Naive B cell (primary cell): ENCODE results near the gene CRLF1. TPM values are rescaled to one million over a fixed set of nuclear protein-coding genes. Genes with fewer than 3 reads are reported as not detected.
"Not testable (repeated sequence)": the region's sequence is repeated elsewhere in the genome, so short reads cannot be mapped to it uniquely, and the experiment has no call there.

ENCODE experiments used
- ATAC-seq, 2 donors: fragments of 150-1000 bp; cut with Tn5 transposase; 2 replicates each; pipeline ENCODE4 v1.10.0; 2021; ENCODE audit warnings: low read depth in 2 of 2, mild to moderate bottlenecking in 2 of 2, moderate library complexity in 2 of 2
- DNase-seq: peaks from one replicate; pipeline ENCODE4 v3.0.0; 2022
- H3K27ac Mint-ChIP-seq, 6 donors: one replicate each; pipeline ENCODE4 v1.8.0; 2020 to 2022; ENCODE audit warnings: mild to moderate bottlenecking in 6 of 6, mixed read lengths in 6 of 6, moderate library complexity in 5 of 6, inconsistent platforms in 2 of 6
- H3K27me3 Mint-ChIP-seq, 3 donors: one replicate each; pipeline ENCODE4 v1.8.0; 2021 to 2022; ENCODE audit warnings: mixed read lengths in 3 of 3, mild to moderate bottlenecking in 1 of 3
- H3K36me3 Mint-ChIP-seq, 2 donors: one replicate each; pipeline ENCODE4 v1.8.0; 2020 to 2022; ENCODE audit warnings: mixed read lengths in 2 of 2, inconsistent platforms in 1 of 2, mild to moderate bottlenecking in 1 of 2
- H3K4me1 Mint-ChIP-seq, 3 donors: one replicate each; pipeline ENCODE4 v1.8.0; 2020 to 2022; ENCODE audit warnings: mixed read lengths in 3 of 3, inconsistent platforms in 1 of 3, mild to moderate bottlenecking in 1 of 3, moderate library complexity in 1 of 3
- H3K4me3 Mint-ChIP-seq, 8 donors: one replicate each; pipeline ENCODE4 v1.8.0; 2020 to 2022; ENCODE audit warnings: mild to moderate bottlenecking in 8 of 8, mixed read lengths in 8 of 8, moderate library complexity in 8 of 8, inconsistent platforms in 2 of 8
- H3K9me3 Mint-ChIP-seq, 7 donors: one replicate each; pipeline ENCODE4 v1.8.0; 2020 to 2022; ENCODE audit warnings: mixed read lengths in 7 of 7, mild to moderate bottlenecking in 5 of 7, inconsistent platforms in 2 of 7, moderate library complexity in 1 of 7
- polyA plus RNA-seq, 6 donors: library from polyadenylated mRNA; unstranded; fragments of 300-500 nt; fragmentation: Illumina TruSeq; gene quantifications; one replicate each; pipeline ENCODE4 v1.2.3, GENCODE V29; 2021; ENCODE audit warnings: low read depth in 6 of 6

The CRLF1 gene
- polyA plus RNA-seq, 6 donors from 2014 or later: 0.44 to 7.0 (median 0.97) TPM; not detected in 2

GRCh38 chr19:18603958-18604819 is 2.4 kb downstream of the CRLF1 start:
- H3K27ac Mint-ChIP-seq: peak overlapping the region in 1 of 6 donors; percentile 60
- no peak overlapping the region for H3K4me3 Mint-ChIP-seq
- H3K36me3 Mint-ChIP-seq: no peaks in the 10 kb centered on the region
- DNase-seq: no peak
- ATAC-seq: no peak
- H3K4me1 Mint-ChIP-seq: peaks cover 12 to 33% (median 26%) of the 10 kb centered on the region in 3 donors
- H3K9me3 Mint-ChIP-seq: peaks cover 0 to 2% (median 0%) of the 10 kb centered on the region in 7 donors
- H3K27me3 Mint-ChIP-seq: peaks cover 30 to 76% (median 52%) of the 10 kb centered on the region in 3 donors

GRCh38 chr19:18603255-18603957 is 3.2 kb downstream of the CRLF1 start:
- Mint-ChIP-seq H3K4me1 (peaks cover 10 to 26% (median 18%) of the 10 kb centered on the region in 3 donors), H3K9me3 (peaks cover 0 to 2% (median 0%) of the 10 kb centered on the region in 7 donors), H3K36me3 (no peaks in the 10 kb centered on the region), H3K27ac (peak overlapping the region in 1 of 6 donors; percentile 25), H3K27me3 (peaks cover 22 to 76% (median 44%) of the 10 kb centered on the region in 3 donors), H3K4me3 (peak overlapping the region in 2 of 8 donors; percentile 13 to 42)
- ATAC-seq (peak; percentile 65 to 67), DNase-seq (no peak)

- peak overlapping the region in 1 of 8 donors; percentile 47 for H3K4me3 Mint-ChIP-seq
- peaks cover 22 to 75% (median 35%) of the 10 kb centered on the region in 3 donors for H3K27me3 Mint-ChIP-seq
- no peak for DNase-seq
- ATAC-seq: no peak
- peaks cover 0 to 2% (median 0%) of the 10 kb centered on the region in 7 donors for H3K9me3 Mint-ChIP-seq
- H3K36me3 Mint-ChIP-seq: no peaks in the 10 kb centered on the region
- no peak overlapping the region for H3K27ac Mint-ChIP-seq
- H3K4me1 Mint-ChIP-seq: peaks cover 10 to 17% (median 13%) of the 10 kb centered on the region in 3 donors
Measured at GRCh38 chr19:18601875-18602274, 4.7 kb downstream of the CRLF1 start.

- not testable (repeated sequence) for H3K4me3 Mint-ChIP-seq, H3K9me3 Mint-ChIP-seq, H3K36me3 Mint-ChIP-seq, ATAC-seq, H3K27ac Mint-ChIP-seq, DNase-seq
- Mint-ChIP-seq H3K27me3 (peaks cover 22 to 84% (median 41%) of the 10 kb centered on the region in 3 donors), H3K4me1 (peaks cover 14 to 25% (median 16%) of the 10 kb centered on the region in 3 donors)
Measured at GRCh38 chr19:18600692-18601397, 5.8 kb downstream of the CRLF1 start.

- Mint-ChIP-seq H3K36me3 (no peaks in the 10 kb centered on the region), H3K27ac (no peak overlapping the region), H3K4me3 (peak overlapping the region in 1 of 8 donors; percentile 30), H3K4me1 (peaks cover 17 to 22% (median 19%) of the 10 kb centered on the region in 3 donors), H3K27me3 (peaks cover 10 to 72% (median 28%) of the 10 kb centered on the region in 3 donors), H3K9me3 (no peaks in the 10 kb centered on the region)
- no peak for DNase-seq
- ATAC-seq: no peak
Measured at GRCh38 chr19:18599485-18599884, 7.1 kb downstream of the CRLF1 start.

GRCh38 chr19:18597809-18598660 is 8.6 kb downstream of the CRLF1 start:
- DNase-seq (no peak), ATAC-seq (no peak)
- H3K27me3 Mint-ChIP-seq: peaks cover 4 to 64% (median 20%) of the 10 kb centered on the region in 3 donors
- H3K27ac Mint-ChIP-seq: peak overlapping the region in 1 of 6 donors; percentile 9
- H3K36me3 Mint-ChIP-seq: no peaks in the 10 kb centered on the region
- H3K4me3 Mint-ChIP-seq: no peak overlapping the region
- no peaks in the 10 kb centered on the region for H3K9me3 Mint-ChIP-seq
- H3K4me1 Mint-ChIP-seq: peaks cover 14 to 25% (median 16%) of the 10 kb centered on the region in 3 donors

GRCh38 chr19:18596752-18597157 is 9.8 kb downstream of the CRLF1 start:
- H3K9me3 Mint-ChIP-seq: no peaks in the 10 kb centered on the region
- H3K27me3 Mint-ChIP-seq: peaks cover 0 to 53% (median 12%) of the 10 kb centered on the region in 3 donors
- peak overlapping the region in 3 of 6 donors; percentile 65 to 81 (median 81) for H3K27ac Mint-ChIP-seq
- peaks cover 13 to 23% (median 15%) of the 10 kb centered on the region in 3 donors for H3K4me1 Mint-ChIP-seq
- DNase-seq: no peak
- no peaks in the 10 kb centered on the region for H3K36me3 Mint-ChIP-seq
- H3K4me3 Mint-ChIP-seq: peak overlapping the region in 1 of 8 donors; percentile 72
- no peak for ATAC-seq

GRCh38 chr19:18595475-18595874 is 11.1 kb downstream of the CRLF1 start:
- H3K4me3 Mint-ChIP-seq: peak overlapping the region; percentile 21 to 73 (median 46)
- H3K4me1 Mint-ChIP-seq: peaks cover 15 to 26% (median 24%) of the 10 kb centered on the region in 3 donors
- no peaks in the 10 kb centered on the region for H3K36me3 Mint-ChIP-seq
- H3K9me3 Mint-ChIP-seq: no peaks in the 10 kb centered on the region
- peak overlapping the region in 1 of 6 donors; percentile 33 for H3K27ac Mint-ChIP-seq
- no peak for ATAC-seq
- DNase-seq: no peak
- peaks cover 0 to 45% (median 6%) of the 10 kb centered on the region in 3 donors for H3K27me3 Mint-ChIP-seq

GRCh38 chr19:18594824-18595373 is 11.7 kb downstream of the CRLF1 start:
- ATAC-seq (peak in 1 of 2 donors; percentile 3), DNase-seq (no peak)
- H3K9me3 Mint-ChIP-seq: no peaks in the 10 kb centered on the region
- H3K36me3 Mint-ChIP-seq: no peaks in the 10 kb centered on the region
- peak overlapping the region in 7 of 8 donors; percentile 68 to 87 (median 78) for H3K4me3 Mint-ChIP-seq
- H3K27ac Mint-ChIP-seq: peak overlapping the region in 2 of 6 donors; percentile 42 to 80
- H3K4me1 Mint-ChIP-seq: peaks cover 21 to 32% (median 30%) of the 10 kb centered on the region in 3 donors
- peaks cover 0 to 39% (median 6%) of the 10 kb centered on the region in 3 donors for H3K27me3 Mint-ChIP-seq

- Mint-ChIP-seq H3K36me3 (no peaks in the 10 kb centered on the region), H3K9me3 (no peaks in the 10 kb centered on the region), H3K4me1 (peaks cover 25 to 38% (median 33%) of the 10 kb centered on the region in 3 donors), H3K27ac (peak overlapping the region in 2 of 6 donors; percentile 42 to 80), H3K27me3 (peaks cover 0 to 32% (median 6%) of the 10 kb centered on the region in 3 donors), H3K4me3 (peak overlapping the region; percentile 68 to 87 (median 78))
- ATAC-seq: peak; percentile 68 to 75
- DNase-seq: peak; percentile 75
Measured at GRCh38 chr19:18594096-18594823, 12.3 kb downstream of the CRLF1 start.

- no peaks in the 10 kb centered on the region for H3K9me3 Mint-ChIP-seq
- H3K36me3 Mint-ChIP-seq: no peaks in the 10 kb centered on the region
- ATAC-seq (no peak), DNase-seq (no peak)
- peaks cover 25 to 39% (median 33%) of the 10 kb centered on the region in 3 donors for H3K4me1 Mint-ChIP-seq
- H3K27ac Mint-ChIP-seq: peak overlapping the region in 1 of 6 donors; percentile 63
- peak overlapping the region in 6 of 8 donors; percentile 34 to 77 (median 68) for H3K4me3 Mint-ChIP-seq
- H3K27me3 Mint-ChIP-seq: peaks cover 0 to 25% (median 6%) of the 10 kb centered on the region in 3 donors
Measured at GRCh38 chr19:18593367-18594095, 13.1 kb downstream of the CRLF1 start.
